Measurements from ENCODE around the gene OS9.

DNA sequence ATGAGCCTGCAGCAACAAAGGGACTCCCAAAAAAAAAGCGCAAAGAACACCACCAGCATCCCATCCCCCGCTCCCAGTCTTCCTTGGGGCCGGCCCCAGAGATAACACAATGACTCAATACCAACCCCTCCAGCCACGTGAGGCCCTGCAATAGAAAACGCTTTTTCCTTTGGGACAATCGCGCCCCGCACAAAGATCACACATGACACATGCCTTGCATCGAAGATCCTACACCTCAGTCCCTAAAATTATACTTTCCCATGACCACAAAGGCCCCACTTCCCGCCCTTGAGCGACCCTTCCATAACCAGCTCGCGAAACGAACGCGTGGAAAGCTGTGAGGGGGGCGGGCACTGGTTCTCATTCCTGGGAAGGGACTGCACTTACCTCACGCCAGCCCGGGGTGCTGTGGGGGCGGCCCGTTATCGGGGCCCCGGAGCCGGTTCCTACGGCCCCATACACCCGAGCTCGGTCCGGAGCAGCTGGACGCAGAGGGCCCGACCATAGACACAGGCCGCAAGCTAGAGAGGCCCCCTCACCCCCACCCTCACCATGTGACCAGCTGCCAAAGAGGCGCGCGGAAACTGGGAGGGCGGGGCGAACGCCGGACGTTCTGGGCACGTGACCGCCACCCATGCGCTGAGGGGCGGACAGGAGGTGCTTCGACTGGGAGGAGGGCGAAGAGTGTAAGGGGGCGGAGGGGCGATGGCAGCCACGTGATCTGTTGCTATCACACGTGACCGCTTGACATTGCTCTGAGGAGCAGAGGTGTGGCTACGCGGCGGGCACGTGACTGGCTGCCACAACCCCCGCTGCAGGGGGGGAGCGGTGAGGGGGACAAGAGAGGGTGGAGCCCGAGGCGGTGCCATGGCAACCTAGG lies 58.1 kb downstream of the OS9 start, which contains the start of gene CDK4:
- peak; percentile 82 to 92 (median 91) for TF ChIP-seq POLR2A (IDR thresholded peaks at IDR 0.05)
- TF ChIP-seq, protein P1, sequence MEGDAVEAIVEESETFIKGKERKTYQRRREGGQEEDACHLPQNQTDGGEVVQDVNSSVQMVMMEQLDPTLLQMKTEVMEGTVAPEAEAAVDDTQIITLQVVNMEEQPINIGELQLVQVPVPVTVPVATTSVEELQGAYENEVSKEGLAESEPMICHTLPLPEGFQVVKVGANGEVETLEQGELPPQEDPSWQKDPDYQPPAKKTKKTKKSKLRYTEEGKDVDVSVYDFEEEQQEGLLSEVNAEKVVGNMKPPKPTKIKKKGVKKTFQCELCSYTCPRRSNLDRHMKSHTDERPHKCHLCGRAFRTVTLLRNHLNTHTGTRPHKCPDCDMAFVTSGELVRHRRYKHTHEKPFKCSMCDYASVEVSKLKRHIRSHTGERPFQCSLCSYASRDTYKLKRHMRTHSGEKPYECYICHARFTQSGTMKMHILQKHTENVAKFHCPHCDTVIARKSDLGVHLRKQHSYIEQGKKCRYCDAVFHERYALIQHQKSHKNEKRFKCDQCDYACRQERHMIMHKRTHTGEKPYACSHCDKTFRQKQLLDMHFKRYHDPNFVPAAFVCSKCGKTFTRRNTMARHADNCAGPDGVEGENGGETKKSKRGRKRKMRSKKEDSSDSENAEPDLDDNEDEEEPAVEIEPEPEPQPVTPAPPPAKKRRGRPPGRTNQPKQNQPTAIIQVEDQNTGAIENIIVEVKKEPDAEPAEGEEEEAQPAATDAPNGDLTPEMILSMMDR (IDR thresholded peaks at IDR 0.05), result peak in 2 of 7 experiments; percentile 10 to 25

Measured in body of pancreas (tissue), 4 donors.